ENCODE data around the gene RPS6KA2.

RPS6KA2 gene

DNA sequence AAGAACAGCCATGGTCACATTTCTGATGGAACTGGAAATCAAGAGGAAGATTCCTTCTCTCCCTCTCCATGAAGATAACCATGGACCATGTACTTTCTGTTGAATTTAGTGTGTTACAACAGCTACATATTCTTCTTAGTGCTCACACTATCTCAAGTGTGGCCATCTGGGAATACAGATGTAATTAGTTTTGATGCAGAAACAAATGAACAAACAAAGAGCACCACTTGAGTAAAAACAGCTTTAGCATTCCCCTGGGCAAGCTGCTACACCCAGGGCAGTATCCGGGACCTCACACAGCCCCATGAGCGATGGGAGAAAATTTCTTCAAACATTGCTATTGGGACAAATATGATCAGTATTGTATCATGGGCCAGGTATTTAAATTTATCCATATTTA lies 115.7 kb downstream of the RPS6KA2 start:
- TF ChIP-seq TARDBP (IDR thresholded peaks at IDR 0.05) = no peak
- TF ChIP-seq SP1 (IDR thresholded peaks at IDR 0.05) = no peak
- no peak for TF ChIP-seq BHLHE40 (IDR thresholded peaks at IDR 0.05; ENCODE audit: borderline replicate concordance)
- no peak for TF ChIP-seq ZNF384 (IDR thresholded peaks at IDR 0.05)
- no peak for TF ChIP-seq FOXM1 (IDR thresholded peaks at IDR 0.05; ENCODE audit: borderline replicate concordance)
- no peak for TF ChIP-seq LEF1 (IDR thresholded peaks at IDR 0.05; ENCODE audit: borderline replicate concordance)
- no peak for TF ChIP-seq HDGF (IDR thresholded peaks at IDR 0.05; ENCODE audit: borderline replicate concordance)
- TF ChIP-seq FOXA1 (IDR thresholded peaks at IDR 0.05) = no peak
- DNase-seq (ENCODE audit: extremely low spot score) = no peak
- ChIA-PET CTCF (no interaction called here), POLR2A (no interaction called here)

DNA sequence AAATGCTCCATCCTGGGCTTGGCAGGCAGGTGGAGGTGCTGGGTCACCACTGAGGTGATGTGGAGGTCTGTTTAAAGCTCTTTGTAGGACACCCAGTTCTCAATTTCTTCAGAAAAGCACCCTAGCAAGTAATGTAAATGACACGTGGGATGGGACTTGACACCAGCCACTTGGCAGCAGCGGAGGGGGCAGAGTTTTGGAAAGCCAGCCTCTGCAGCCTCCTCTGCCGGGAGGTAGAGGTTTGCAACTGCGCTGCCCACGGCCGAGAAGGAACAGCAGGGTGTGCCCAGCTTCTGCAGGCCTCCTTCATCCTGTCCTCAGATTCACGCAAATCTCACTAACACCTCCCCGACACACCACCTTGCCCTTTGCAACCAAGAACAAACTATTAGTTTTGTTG lies 117.9 kb downstream of the RPS6KA2 start:
- DNase-seq (ENCODE audit: extremely low spot score) = no peak
- ChIA-PET POLR2A (no interaction called here), CTCF (no interaction called here)
- TF ChIP-seq SP1 (IDR thresholded peaks at IDR 0.05) (no peak), ZNF384 (IDR thresholded peaks at IDR 0.05) (no peak), ELF4 (IDR thresholded peaks at IDR 0.05) (no peak), FOXM1 (IDR thresholded peaks at IDR 0.05; ENCODE audit: borderline replicate concordance) (no peak), ARNT (IDR thresholded peaks at IDR 0.05) (no peak), HDGF (IDR thresholded peaks at IDR 0.05; ENCODE audit: borderline replicate concordance) (no peak), NFRKB (IDR thresholded peaks at IDR 0.05) (no peak), FOXK2 (IDR thresholded peaks at IDR 0.05) (no peak), TARDBP (IDR thresholded peaks at IDR 0.05) (no peak), LEF1 (IDR thresholded peaks at IDR 0.05; ENCODE audit: borderline replicate concordance) (no peak), BHLHE40 (IDR thresholded peaks at IDR 0.05; ENCODE audit: borderline replicate concordance) (no peak), CTBP1 (IDR thresholded peaks at IDR 0.05; ENCODE audit: borderline replicate concordance) (no peak)
- TF ChIP-seq, protein P1, sequence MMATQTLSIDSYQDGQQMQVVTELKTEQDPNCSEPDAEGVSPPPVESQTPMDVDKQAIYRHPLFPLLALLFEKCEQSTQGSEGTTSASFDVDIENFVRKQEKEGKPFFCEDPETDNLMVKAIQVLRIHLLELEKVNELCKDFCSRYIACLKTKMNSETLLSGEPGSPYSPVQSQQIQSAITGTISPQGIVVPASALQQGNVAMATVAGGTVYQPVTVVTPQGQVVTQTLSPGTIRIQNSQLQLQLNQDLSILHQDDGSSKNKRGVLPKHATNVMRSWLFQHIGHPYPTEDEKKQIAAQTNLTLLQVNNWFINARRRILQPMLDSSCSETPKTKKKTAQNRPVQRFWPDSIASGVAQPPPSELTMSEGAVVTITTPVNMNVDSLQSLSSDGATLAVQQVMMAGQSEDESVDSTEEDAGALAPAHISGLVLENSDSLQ (IDR thresholded peaks at IDR 0.05) = no peak

DNA sequence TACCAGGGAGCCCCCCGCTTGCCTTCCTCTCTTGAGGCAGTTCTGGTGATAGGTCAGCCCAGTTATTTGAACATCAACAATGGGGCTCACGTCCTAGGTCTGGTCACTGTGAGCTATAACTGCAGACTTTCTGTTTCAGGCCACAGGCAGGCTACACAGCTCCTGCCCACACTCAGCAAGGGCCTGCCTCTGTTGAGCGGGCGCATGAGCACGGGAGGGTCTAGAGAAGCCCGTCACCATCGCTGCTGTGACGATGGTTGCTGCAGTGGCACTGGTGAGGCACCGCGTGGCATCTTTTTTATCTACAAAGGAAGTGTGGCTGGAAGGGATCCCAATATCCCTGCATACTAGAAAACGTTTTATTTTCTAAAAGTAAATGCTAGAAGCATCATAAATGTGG lies 118.3 kb downstream of the RPS6KA2 start:
- ChIA-PET POLR2A (no interaction called here), CTCF (no interaction called here)
- DNase-seq (ENCODE audit: extremely low spot score) = no peak
- TF ChIP-seq ZNF384 (IDR thresholded peaks at IDR 0.05) (no peak), SUZ12 (IDR thresholded peaks at IDR 0.05) (no peak), SP1 (IDR thresholded peaks at IDR 0.05) (no peak), FOXK2 (IDR thresholded peaks at IDR 0.05) (no peak), NFRKB (IDR thresholded peaks at IDR 0.05) (no peak), ELF4 (IDR thresholded peaks at IDR 0.05) (no peak), FOXM1 (IDR thresholded peaks at IDR 0.05; ENCODE audit: borderline replicate concordance) (no peak), L3MBTL2 (conservative IDR thresholded peaks at IDR 0.05) (no peak), CTBP1 (IDR thresholded peaks at IDR 0.05; ENCODE audit: borderline replicate concordance) (no peak), ARNT (IDR thresholded peaks at IDR 0.05) (no peak), LEF1 (IDR thresholded peaks at IDR 0.05; ENCODE audit: borderline replicate concordance) (no peak), HDGF (IDR thresholded peaks at IDR 0.05; ENCODE audit: borderline replicate concordance) (no peak), FOXA1 (IDR thresholded peaks at IDR 0.05) (no peak), TARDBP (IDR thresholded peaks at IDR 0.05) (no peak)
- TF ChIP-seq, protein P1 (IDR thresholded peaks at IDR 0.05) = no peak

DNA sequence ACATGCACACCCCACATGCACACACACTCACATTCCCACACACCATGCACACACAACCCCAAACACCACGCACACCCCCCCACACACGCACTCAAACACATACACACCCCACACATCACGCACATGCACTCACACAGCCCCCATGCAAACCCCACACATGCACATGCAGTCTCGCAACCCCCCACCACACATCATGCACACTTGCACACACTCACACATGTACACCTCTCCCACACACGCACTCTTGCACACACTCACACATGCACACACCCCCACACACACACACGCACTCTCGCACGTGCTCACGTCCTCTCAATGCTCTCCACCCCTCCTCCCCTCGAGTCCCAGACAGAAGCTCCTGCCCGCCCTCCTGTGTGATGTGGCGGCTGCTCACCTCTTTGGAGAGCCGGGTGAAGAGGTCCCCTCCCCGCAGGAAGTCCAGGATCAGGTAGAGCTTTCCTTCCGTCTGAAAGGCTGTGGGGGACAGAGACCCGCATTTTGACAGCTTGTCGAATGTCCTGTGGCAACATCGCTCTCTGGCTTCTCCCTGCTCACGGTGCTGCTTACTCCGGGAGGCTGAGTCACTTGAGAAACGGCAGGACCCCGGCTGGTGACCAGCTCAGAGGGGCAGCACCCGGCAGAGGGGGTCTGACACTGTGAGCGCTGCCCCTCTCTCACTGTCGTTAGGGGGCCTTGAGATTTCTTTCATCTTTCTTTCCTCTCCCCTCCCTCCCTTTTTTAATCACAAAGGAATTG lies 119.1 kb downstream of the RPS6KA2 start:
- TF ChIP-seq FOXM1 (IDR thresholded peaks at IDR 0.05; ENCODE audit: borderline replicate concordance) = no peak
- no peak for TF ChIP-seq LEF1 (IDR thresholded peaks at IDR 0.05; ENCODE audit: borderline replicate concordance)
- TF ChIP-seq BHLHE40 (IDR thresholded peaks at IDR 0.05; ENCODE audit: borderline replicate concordance) = no peak
- TF ChIP-seq NFRKB (IDR thresholded peaks at IDR 0.05) = no peak
- no peak for TF ChIP-seq HDGF (IDR thresholded peaks at IDR 0.05; ENCODE audit: borderline replicate concordance)
- TF ChIP-seq, protein P1 (IDR thresholded peaks at IDR 0.05) = no peak
- TF ChIP-seq FOXA1 (IDR thresholded peaks at IDR 0.05) = no peak
- no peak for TF ChIP-seq ZNF384 (IDR thresholded peaks at IDR 0.05)
- no peak for TF ChIP-seq SP1 (IDR thresholded peaks at IDR 0.05)
- TF ChIP-seq CTBP1 (IDR thresholded peaks at IDR 0.05; ENCODE audit: borderline replicate concordance) = no peak
- TF ChIP-seq FOXK2 (IDR thresholded peaks at IDR 0.05) = no peak
- TF ChIP-seq ARNT (IDR thresholded peaks at IDR 0.05) = no peak
- no peak for TF ChIP-seq SUZ12 (IDR thresholded peaks at IDR 0.05)
- no peak for TF ChIP-seq L3MBTL2 (conservative IDR thresholded peaks at IDR 0.05)
- no peak for TF ChIP-seq ELF4 (IDR thresholded peaks at IDR 0.05)
- no peak for TF ChIP-seq TARDBP (IDR thresholded peaks at IDR 0.05)
- POLR2A ChIA-PET = no interaction called here
- CTCF ChIA-PET = no interaction called here
- no peak for DNase-seq (ENCODE audit: extremely low spot score)

DNA sequence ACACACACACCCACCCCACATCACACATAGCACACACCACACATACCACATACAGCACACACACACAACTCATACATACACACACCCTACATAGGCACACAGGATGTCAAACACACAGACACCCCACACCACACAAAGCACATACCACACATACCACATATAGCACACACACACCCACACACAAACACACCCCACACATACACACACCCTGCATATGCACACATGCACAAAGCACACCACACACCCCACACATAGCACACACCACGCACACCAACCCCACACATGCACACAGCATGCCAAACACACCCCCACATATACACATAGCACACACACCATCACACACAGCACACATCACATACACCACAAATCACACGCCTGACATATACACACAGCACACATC lies 119.7 kb downstream of the RPS6KA2 start:
- ChIA-PET POLR2A (no interaction called here), CTCF (no interaction called here)
- TF ChIP-seq ARNT (IDR thresholded peaks at IDR 0.05) (no peak), HDGF (IDR thresholded peaks at IDR 0.05; ENCODE audit: borderline replicate concordance) (no peak), L3MBTL2 (conservative IDR thresholded peaks at IDR 0.05) (no peak), FOXK2 (IDR thresholded peaks at IDR 0.05) (no peak), CTBP1 (IDR thresholded peaks at IDR 0.05; ENCODE audit: borderline replicate concordance) (no peak), NFRKB (IDR thresholded peaks at IDR 0.05) (no peak), TARDBP (IDR thresholded peaks at IDR 0.05) (no peak; the same call in 1 of the 2 replicates), BHLHE40 (IDR thresholded peaks at IDR 0.05; ENCODE audit: borderline replicate concordance) (no peak), SUZ12 (IDR thresholded peaks at IDR 0.05) (no peak), ELF4 (IDR thresholded peaks at IDR 0.05) (no peak), LEF1 (IDR thresholded peaks at IDR 0.05; ENCODE audit: borderline replicate concordance) (no peak), ZNF384 (IDR thresholded peaks at IDR 0.05) (no peak), SP1 (IDR thresholded peaks at IDR 0.05) (no peak), FOXM1 (IDR thresholded peaks at IDR 0.05; ENCODE audit: borderline replicate concordance) (no peak), FOXA1 (IDR thresholded peaks at IDR 0.05) (no peak)
- TF ChIP-seq, protein P1 (IDR thresholded peaks at IDR 0.05) = no peak
- no peak for DNase-seq (ENCODE audit: extremely low spot score)
